WTC11 (cell line): ENCODE results near the gene CLDN9. TPM values are rescaled to one million over a fixed set of nuclear protein-coding genes. Genes with fewer than 3 reads are reported as not detected.

Source experiments
- ATAC-seq: fragments of 200-7000 bp; cut with Tn5 transposase; 2 replicates; pipeline ENCODE4 v1.10.0; 2021; ENCODE audit warnings: mild to moderate bottlenecking, moderate library complexity
- CTCF ChIA-PET: fragments of 300-600 bp; sonication (Branson Sonifier 250); formaldehyde crosslinking; loops from one replicate; lab custom pipeline; 2021; ENCODE audit warnings: antibody characterized with exemption; lab: Charles Lee
- POLR2A ChIA-PET: fragments of 350-600 bp; sonication (Branson Sonifier 250); formaldehyde crosslinking; loops from one replicate; lab custom pipeline; 2021; ENCODE audit warnings: antibody characterized with exemption; lab: Charles Lee
- DNase-seq: peaks from one replicate; pipeline ENCODE4 v3.0.0; 2021; ENCODE audit warnings: low spot score
- H3K27ac Mint-ChIP-seq: 2 replicates; pipeline ENCODE4 v1.8.0; 2021; ENCODE audit warnings: mixed read lengths
- H3K27me3 Mint-ChIP-seq: 2 replicates; pipeline ENCODE4 v1.8.0; 2021; ENCODE audit warnings: low read depth, mild to moderate bottlenecking, moderate library complexity, mixed read lengths
- H3K36me3 Mint-ChIP-seq: 2 replicates; pipeline ENCODE4 v1.8.0; 2021; ENCODE audit warnings: mixed read lengths
- H3K4me1 Mint-ChIP-seq: 2 replicates; pipeline ENCODE4 v1.8.0; 2022; ENCODE audit warnings: mixed read lengths
- H3K4me3 Mint-ChIP-seq: 2 replicates; pipeline ENCODE4 v1.8.0; 2021; ENCODE audit warnings: mild to moderate bottlenecking, moderate library complexity, mixed read lengths
- H3K9me3 Mint-ChIP-seq: 2 replicates; pipeline ENCODE4 v1.8.0; 2021; ENCODE audit warnings: mixed read lengths
- AR ChIP-seq: fragments of 250-450 bp; sonication (Bioruptor Pico); IDR thresholded peaks from 2 replicates; pipeline ENCODE4 v1.9.0; 2021; ENCODE audit warnings: mild to moderate bottlenecking
- ERG ChIP-seq: fragments of 250-450 bp; sonication (Bioruptor Pico); IDR thresholded peaks from 2 replicates; pipeline ENCODE4 v1.8.0; 2021; ENCODE audit warnings: mild to moderate bottlenecking
- FOXJ3 ChIP-seq: sonication (generic); formaldehyde crosslinking; IDR thresholded peaks from 2 replicates; pipeline ENCODE4 v1.9.0; 2021; ENCODE audit warnings: missing genetic modification reagents, mild to moderate bottlenecking, borderline replicate concordance
- HMGA2 ChIP-seq: fragments of 250-450 bp; sonication (Bioruptor Pico); IDR thresholded peaks from 2 replicates; pipeline ENCODE4 v1.4.0; 2021; ENCODE audit warnings: mild to moderate bottlenecking, moderate library complexity
- MAX ChIP-seq: sonication (generic); formaldehyde crosslinking; IDR thresholded peaks from 2 replicates; pipeline ENCODE4 v1.8.0; 2022; ENCODE audit warnings: mild to moderate bottlenecking, missing genetic modification reagents
- MXD4 ChIP-seq: fragments of 250-450 bp; sonication (Bioruptor Pico); IDR thresholded peaks from 2 replicates; pipeline ENCODE4 v1.8.0; 2021; ENCODE audit warnings: mild to moderate bottlenecking, moderate library complexity, borderline replicate concordance
- NFE2L1 ChIP-seq: sonication (generic); formaldehyde crosslinking; IDR thresholded peaks from 2 replicates; pipeline ENCODE4 v1.8.1; 2023; ENCODE audit warnings: missing genetic modification reagents
- PRDM15 ChIP-seq: sonication (generic); formaldehyde crosslinking; IDR thresholded peaks from 2 replicates; pipeline ENCODE4 v1.8.0; 2022; ENCODE audit warnings: missing genetic modification reagents
- PRRX2 ChIP-seq: fragments of 250-450 bp; sonication (Bioruptor Pico); IDR thresholded peaks from 2 replicates; pipeline ENCODE4 v1.8.0; 2021; ENCODE audit warnings: mild to moderate bottlenecking
- RELA ChIP-seq: sonication (generic); formaldehyde crosslinking; IDR thresholded peaks from 2 replicates; pipeline ENCODE4 v1.8.1; 2022; ENCODE audit warnings: missing genetic modification reagents, mild to moderate bottlenecking, borderline replicate concordance
- SMAD4 ChIP-seq: sonication (generic); formaldehyde crosslinking; IDR thresholded peaks from 2 replicates; pipeline ENCODE4 v1.8.0; 2022; ENCODE audit warnings: mild to moderate bottlenecking, missing genetic modification reagents
- TEAD1 ChIP-seq: sonication (generic); formaldehyde crosslinking; IDR thresholded peaks from 2 replicates; pipeline ENCODE4 v1.8.0; 2022; ENCODE audit warnings: mild to moderate bottlenecking, missing genetic modification reagents
- TP53 ChIP-seq: sonication (generic); formaldehyde crosslinking; IDR thresholded peaks from 2 replicates; pipeline ENCODE4 v1.8.1; 2023; ENCODE audit warnings: mild to moderate bottlenecking, missing genetic modification reagents
- ZMAT4 ChIP-seq: fragments of 250-450 bp; sonication (Bioruptor Pico); IDR thresholded peaks from 2 replicates; pipeline ENCODE4 v1.9.0; 2021; ENCODE audit warnings: mild to moderate bottlenecking
- ZNF219 ChIP-seq: sonication (generic); formaldehyde crosslinking; IDR thresholded peaks from 2 replicates; pipeline ENCODE4 v1.8.0; 2023; ENCODE audit warnings: missing genetic modification reagents, mild to moderate bottlenecking, borderline replicate concordance
- ZNF396 ChIP-seq: fragments of 250-450 bp; sonication (Bioruptor Pico); IDR thresholded peaks from 2 replicates; pipeline ENCODE4 v1.8.0; 2021; ENCODE audit warnings: mild to moderate bottlenecking, moderate library complexity, borderline replicate concordance
- ZNF416 ChIP-seq: fragments of 250-450 bp; sonication (Bioruptor Pico); IDR thresholded peaks from 2 replicates; pipeline ENCODE4 v1.9.0; 2021; ENCODE audit warnings: mild to moderate bottlenecking, inconsistent platforms
- ZNF671 ChIP-seq: fragments of 250-450 bp; sonication (Bioruptor Pico); IDR thresholded peaks from 2 replicates; pipeline ENCODE4 v1.8.0; 2021; ENCODE audit warnings: mild to moderate bottlenecking
- total RNA-seq: library from RNA; stranded (reverse); gene quantifications from 3 replicates; pipeline ENCODE4 v1.2.3, GENCODE V29; 2021
- TF ChIP-seq, protein P1 (sequence below): sonication (generic); formaldehyde crosslinking; IDR thresholded peaks from 2 replicates; pipeline ENCODE4 v1.8.1; 2023; ENCODE audit warnings: mild to moderate bottlenecking, missing genetic modification reagents, moderate library complexity
- TF ChIP-seq, protein P2 (sequence below): sonication (generic); formaldehyde crosslinking; IDR thresholded peaks from 2 replicates; pipeline ENCODE4 v1.8.1; 2023; ENCODE audit warnings: mild to moderate bottlenecking, missing genetic modification reagents
- TF ChIP-seq, protein P3 (sequence below): sonication (generic); formaldehyde crosslinking; IDR thresholded peaks from 2 replicates; pipeline ENCODE4 v1.8.0; 2023; ENCODE audit warnings: missing genetic modification reagents
- TF ChIP-seq, protein P4 (sequence below): sonication (generic); formaldehyde crosslinking; IDR thresholded peaks from 2 replicates; pipeline ENCODE4 v1.8.0; 2022; ENCODE audit warnings: mild to moderate bottlenecking, missing genetic modification reagents

The CLDN9 gene
- total RNA-seq, 1 experiment from 2014 or later: 0.92 TPM

DNA sequence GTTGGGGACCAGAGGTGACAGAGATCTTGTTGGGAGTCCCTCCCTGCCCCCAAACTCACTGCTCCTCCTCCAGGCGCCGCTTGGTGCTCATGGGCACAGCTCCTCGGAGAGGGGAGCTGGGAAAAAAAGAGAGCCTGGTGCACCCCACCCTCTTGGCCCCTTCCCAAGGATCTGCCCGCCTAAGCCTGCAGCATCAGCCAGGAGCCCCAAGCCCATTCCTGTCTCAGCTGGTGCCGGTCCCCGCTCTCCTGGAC is 10.6 kb downstream of the CLDN9 start (continued):
- TF ChIP-seq PRDM15 (CRISPR knock-in tag): no peak
- TF ChIP-seq ZNF671 (CRISPR knock-in tag): peak; percentile 74; the same call in 1 of the 2 replicates
- TF ChIP-seq MXD4 (CRISPR knock-in tag): no peak
- TF ChIP-seq PRRX2 (CRISPR knock-in tag): no peak
- TF ChIP-seq SMAD4 (CRISPR knock-in tag): no peak
- 0 out of 2 replicates have a peak, but pooled peaks have one; percentile 11 for TF ChIP-seq AR (CRISPR knock-in tag)
- 0 out of 2 replicates have a peak, but pooled peaks have one; percentile 23 for TF ChIP-seq TP53 (CRISPR knock-in tag)
- TF ChIP-seq, all 79 proteins: peak for 6

DNA sequence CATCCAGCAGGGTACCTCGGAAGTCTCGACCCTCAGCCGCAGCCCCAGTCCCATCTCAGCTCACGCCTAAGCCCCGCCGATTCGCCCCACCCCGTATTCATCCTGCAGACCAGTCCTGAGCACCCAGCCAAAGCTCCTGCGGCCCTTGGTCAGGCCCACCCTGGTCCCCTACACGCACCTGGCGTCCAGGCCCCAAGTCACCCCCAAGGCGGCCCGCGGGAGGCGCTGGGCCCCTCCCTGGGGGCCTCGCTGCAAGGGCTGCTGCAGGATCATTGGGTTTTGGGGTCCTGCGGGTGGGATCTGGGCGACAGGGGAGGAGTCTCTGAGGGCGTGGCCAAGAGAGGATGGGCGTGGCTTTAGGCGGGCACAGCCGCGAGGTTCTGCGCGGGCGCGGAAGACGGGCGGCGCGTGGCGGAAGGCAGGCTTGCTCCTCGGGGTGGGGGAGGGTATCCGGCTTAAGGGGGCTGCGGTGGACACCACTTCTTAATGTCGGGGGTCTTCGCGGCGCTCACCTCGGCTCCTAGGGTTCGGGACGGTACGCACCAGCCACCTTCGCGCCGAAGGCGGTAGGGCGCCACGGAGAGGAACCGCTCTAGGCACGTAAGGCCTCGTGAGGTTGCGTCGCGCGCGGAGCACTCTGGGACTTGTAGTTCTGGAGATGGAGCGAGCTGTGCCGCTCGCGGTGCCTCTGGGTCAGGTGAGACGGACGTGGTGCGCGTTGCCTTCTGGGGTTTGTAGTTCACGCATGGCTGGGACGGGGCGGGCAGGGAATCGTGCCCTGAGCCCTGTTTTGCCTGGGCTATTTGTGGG is 11.2 kb downstream of the CLDN9 start, which contains the start of the genes HCFC1R1 and THOC6:
TSS of gene HCFC1R1 (minus strand) at position 274 of the 810 bp plus-strand sequence. CDS start at position 273, 1 bp downstream.
TSS of gene THOC6 (plus strand) at position 367 of the 810 bp plus-strand sequence. CDS start at position 659, 292 bp downstream.
- H3K27me3 Mint-ChIP-seq: peaks cover 2% of the 10 kb centered on the region; the same call in 1 of the 2 replicates
- H3K4me3 Mint-ChIP-seq: peak within 1 kb of the TSS; percentile 86
- POLR2A ChIA-PET: interaction anchor here (0.6 to 17.1 kb wide), 6 partner anchors 10 to 76 kb away, joined by 3 to 502 read pairs (median 4); partner anchors contain the start of genes CLDN9 and ZSCAN10
- no peaks in the 10 kb centered on the region for H3K9me3 Mint-ChIP-seq
- peaks cover 19% of the 10 kb centered on the region for H3K36me3 Mint-ChIP-seq
- DNase-seq (peak; percentile 98), ATAC-seq (peak; percentile 47)
- peak within 1 kb of the TSS; percentile 99 for H3K27ac Mint-ChIP-seq
- CTCF ChIA-PET: interaction anchor here (0.6 to 8.6 kb wide), 11 partner anchors 7 to 127 kb away, joined by 3 to 360 read pairs (median 6); partner anchors contain the start of genes CLDN9 and ZSCAN10
- peaks cover 37% of the 10 kb centered on the region for H3K4me1 Mint-ChIP-seq
- TF ChIP-seq NFE2L1 (CRISPR knock-in tag): no peak
- TF ChIP-seq ERG (CRISPR knock-in tag): peak; percentile 80; the same call in 1 of the 2 replicates
- no peak for TF ChIP-seq MXD4 (CRISPR knock-in tag)
- peak; percentile 75 for TF ChIP-seq ZMAT4 (CRISPR knock-in tag)
- TF ChIP-seq, protein P1, sequence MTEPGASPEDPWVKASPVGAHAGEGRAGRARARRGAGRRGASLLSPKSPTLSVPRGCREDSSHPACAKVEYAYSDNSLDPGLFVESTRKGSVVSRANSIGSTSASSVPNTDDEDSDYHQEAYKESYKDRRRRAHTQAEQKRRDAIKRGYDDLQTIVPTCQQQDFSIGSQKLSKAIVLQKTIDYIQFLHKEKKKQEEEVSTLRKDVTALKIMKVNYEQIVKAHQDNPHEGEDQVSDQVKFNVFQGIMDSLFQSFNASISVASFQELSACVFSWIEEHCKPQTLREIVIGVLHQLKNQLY (CRISPR knock-in tag): no peak
- peak; percentile 87 for TF ChIP-seq MAX (CRISPR knock-in tag)
- peak; percentile 88; the same call in 1 of the 2 replicates for TF ChIP-seq ZNF416 (CRISPR knock-in tag)
- no peak for TF ChIP-seq FOXJ3 (CRISPR knock-in tag)
- peak; percentile 44; the same call in 1 of the 2 replicates for TF ChIP-seq TEAD1 (CRISPR knock-in tag)
- TF ChIP-seq ZNF219 (CRISPR knock-in tag): peak; percentile 76; the same call in 1 of the 2 replicates
- TF ChIP-seq, protein P2, sequence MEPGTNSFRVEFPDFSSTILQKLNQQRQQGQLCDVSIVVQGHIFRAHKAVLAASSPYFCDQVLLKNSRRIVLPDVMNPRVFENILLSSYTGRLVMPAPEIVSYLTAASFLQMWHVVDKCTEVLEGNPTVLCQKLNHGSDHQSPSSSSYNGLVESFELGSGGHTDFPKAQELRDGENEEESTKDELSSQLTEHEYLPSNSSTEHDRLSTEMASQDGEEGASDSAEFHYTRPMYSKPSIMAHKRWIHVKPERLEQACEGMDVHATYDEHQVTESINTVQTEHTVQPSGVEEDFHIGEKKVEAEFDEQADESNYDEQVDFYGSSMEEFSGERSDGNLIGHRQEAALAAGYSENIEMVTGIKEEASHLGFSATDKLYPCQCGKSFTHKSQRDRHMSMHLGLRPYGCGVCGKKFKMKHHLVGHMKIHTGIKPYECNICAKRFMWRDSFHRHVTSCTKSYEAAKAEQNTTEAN: peak; percentile 36; the same call in 1 of the 2 replicates
- TF ChIP-seq RELA (CRISPR knock-in tag): 0 out of 2 replicates have a peak, but pooled peaks have one; percentile 79
- TF ChIP-seq ZNF396 (CRISPR knock-in tag): no peak
- TF ChIP-seq, protein P3, sequence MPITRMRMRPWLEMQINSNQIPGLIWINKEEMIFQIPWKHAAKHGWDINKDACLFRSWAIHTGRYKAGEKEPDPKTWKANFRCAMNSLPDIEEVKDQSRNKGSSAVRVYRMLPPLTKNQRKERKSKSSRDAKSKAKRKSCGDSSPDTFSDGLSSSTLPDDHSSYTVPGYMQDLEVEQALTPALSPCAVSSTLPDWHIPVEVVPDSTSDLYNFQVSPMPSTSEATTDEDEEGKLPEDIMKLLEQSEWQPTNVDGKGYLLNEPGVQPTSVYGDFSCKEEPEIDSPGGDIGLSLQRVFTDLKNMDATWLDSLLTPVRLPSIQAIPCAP: 0 out of 2 replicates have a peak, but pooled peaks have one; percentile 20
- TF ChIP-seq, protein P4, sequence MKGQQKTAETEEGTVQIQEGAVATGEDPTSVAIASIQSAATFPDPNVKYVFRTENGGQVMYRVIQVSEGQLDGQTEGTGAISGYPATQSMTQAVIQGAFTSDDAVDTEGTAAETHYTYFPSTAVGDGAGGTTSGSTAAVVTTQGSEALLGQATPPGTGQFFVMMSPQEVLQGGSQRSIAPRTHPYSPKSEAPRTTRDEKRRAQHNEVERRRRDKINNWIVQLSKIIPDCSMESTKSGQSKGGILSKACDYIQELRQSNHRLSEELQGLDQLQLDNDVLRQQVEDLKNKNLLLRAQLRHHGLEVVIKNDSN (CRISPR knock-in tag): peak; percentile 98
- no peak for TF ChIP-seq HMGA2 (CRISPR knock-in tag)
